Bronchial epithelial cell (primary cell): ENCODE data around the gene ASAP3. TPM values are rescaled to one million over a fixed set of nuclear protein-coding genes. Genes with fewer than 3 reads are reported as not detected.

Experiments
- DNase-seq: peaks from one replicate; pipeline ENCODE4 v3.0.0-alpha.2; 2010; ENCODE audit warnings: low read depth
- FAIRE-seq: peaks from 2 replicates; lab custom pipeline; 2011; peaks lifted over from hg19 to GRCh38; lab: Jason Lieb, UNC
- H3K27me3 ChIP-seq: 2 replicates; pipeline ENCODE4 v1.5.1; 2011; ENCODE audit warnings: low read length; ENCODE audit not compliant: control insufficient read depth, insufficient read depth
- H3K36me3 ChIP-seq: 2 replicates; pipeline ENCODE4 v1.5.1; 2011; ENCODE audit warnings: low read length; ENCODE audit not compliant: control insufficient read depth, insufficient read depth
- H3K4me3 ChIP-seq: 2 replicates; pipeline ENCODE4 v1.5.1; 2011; ENCODE audit warnings: mild to moderate bottlenecking, low read depth, low read length, control low read depth
- CTCF ChIP-seq: IDR thresholded peaks from 2 replicates; pipeline ENCODE4 v1.5.1; 2011; ENCODE audit warnings: mild to moderate bottlenecking, moderate library complexity, low read length, control low read depth, inconsistent platforms; ENCODE audit not compliant: insufficient read depth, severe bottlenecking
- total RNA-seq: library from RNA; depleted of rRNA; stranded (reverse); fragments of >200 nt; gene quantifications from 2 replicates; pipeline ENCODE4 v1.2.1, GENCODE V29; 2014

Gene ASAP3
- total RNA-seq, 1 donor from 2014 or later = 1.8 TPM

- Histone ChIP-seq H3K27me3 (no peaks in the 10 kb centered on the region), H3K36me3 (no peaks in the 10 kb centered on the region), H3K4me3 (no peak overlapping the region)
- no peak for TF ChIP-seq CTCF
- FAIRE-seq (no peak), DNase-seq (no peak)
Observed at GRCh38 chr1:23405946-23406345, 78.0 kb downstream of the ASAP3 start.

DNA sequence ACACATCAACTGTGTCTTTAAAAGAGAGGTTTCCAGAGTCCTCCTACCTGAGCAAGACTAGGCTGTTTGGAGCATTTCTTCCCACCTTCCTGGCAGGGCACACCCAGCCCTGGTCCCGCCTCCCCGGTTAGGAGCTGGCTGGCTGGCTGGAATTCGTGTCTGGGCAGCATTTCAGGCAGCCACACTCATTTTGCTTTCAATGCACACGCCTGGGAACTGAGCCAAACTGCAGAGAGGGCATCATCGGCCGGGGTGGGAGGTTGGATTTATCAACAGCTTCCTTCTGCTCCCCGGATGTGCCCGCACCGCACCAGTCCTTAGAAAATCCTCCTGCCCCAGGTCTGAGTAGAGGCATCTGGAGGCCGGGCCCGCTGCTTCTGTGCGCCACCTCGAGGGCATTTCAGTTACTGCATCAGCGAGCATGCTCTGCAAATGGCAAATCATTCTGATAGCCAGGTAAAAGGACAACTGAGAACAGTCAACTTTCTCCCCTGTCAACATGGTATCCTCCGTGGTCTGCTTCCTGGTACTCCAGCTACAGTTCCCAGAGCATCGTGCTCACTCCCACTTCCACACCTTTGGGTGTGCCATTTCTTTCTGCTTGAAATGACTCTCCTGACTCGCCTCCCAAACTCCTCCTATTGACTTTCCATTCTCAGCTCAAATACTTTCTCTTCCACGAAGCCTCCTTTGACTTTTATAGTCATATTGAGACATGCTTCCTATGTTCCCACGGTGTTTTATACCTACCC, 80.1 kb downstream of the ASAP3 start:
- Histone ChIP-seq H3K27me3 (no peaks in the 10 kb centered on the region), H3K36me3 (no peaks in the 10 kb centered on the region), H3K4me3 (no peak overlapping the region)
- TF ChIP-seq CTCF = peak; percentile 93
- DNase-seq (peak; percentile 98), FAIRE-seq (peak; percentile 92)

DNA sequence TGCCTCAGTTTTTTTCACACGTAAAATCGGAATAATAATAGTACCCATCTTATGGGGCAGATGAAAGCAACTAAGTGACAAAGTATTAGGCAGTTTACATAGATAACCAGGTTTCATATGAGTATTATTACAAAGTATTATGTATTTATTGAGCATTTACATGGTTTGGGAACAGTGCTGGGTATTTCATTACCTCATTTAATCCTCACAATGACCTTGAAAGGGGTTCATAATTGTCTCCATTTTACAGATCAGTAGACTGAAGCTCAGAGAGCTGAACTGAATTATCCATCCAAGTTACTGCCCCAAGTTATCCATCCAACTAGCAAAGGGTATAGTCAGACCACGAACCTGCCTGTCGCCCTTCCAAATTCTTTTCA, 80.6 kb downstream of the ASAP3 start:
- FAIRE-seq (no peak), DNase-seq (no peak)
- Histone ChIP-seq H3K36me3 (no peaks in the 10 kb centered on the region), H3K27me3 (no peaks in the 10 kb centered on the region), H3K4me3 (no peak overlapping the region)
- no peak for TF ChIP-seq CTCF

DNA sequence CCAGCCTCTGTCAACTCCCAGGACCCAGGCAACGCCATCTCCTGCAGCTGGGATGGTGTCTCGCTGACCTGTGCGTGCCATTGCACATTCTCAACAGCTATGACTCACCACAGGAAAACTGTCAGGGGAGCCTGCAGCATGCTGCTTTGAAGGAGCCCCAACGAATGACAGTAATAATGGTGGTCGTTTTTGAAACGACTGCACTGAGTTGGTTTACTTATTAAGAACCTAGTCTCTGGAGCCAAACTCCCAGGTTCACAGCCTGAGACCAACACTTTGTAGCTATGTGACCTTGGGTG, 81.0 kb downstream of the ASAP3 start:
- FAIRE-seq (no peak), DNase-seq (peak; percentile 85)
- Histone ChIP-seq H3K36me3 (no peaks in the 10 kb centered on the region), H3K27me3 (no peaks in the 10 kb centered on the region), H3K4me3 (no peak overlapping the region)
- TF ChIP-seq CTCF = no peak

GRCh38 chr1:23402286-23403037, 81.5 kb downstream of the ASAP3 start:
- Histone ChIP-seq H3K4me3 (no peak overlapping the region), H3K36me3 (no peaks in the 10 kb centered on the region), H3K27me3 (no peaks in the 10 kb centered on the region)
- DNase-seq (peak; percentile 64), FAIRE-seq (no peak)
- no peak for TF ChIP-seq CTCF

- DNase-seq (no peak), FAIRE-seq (no peak)
- no peak for TF ChIP-seq CTCF
Observed at GRCh38 chr1:23401313-23401712, 82.7 kb downstream of the ASAP3 start.

More at GRCh38 chr1:23401313-23401712, 82.7 kb downstream of the ASAP3 start:
- Histone ChIP-seq H3K4me3 (no peak overlapping the region), H3K36me3 (no peaks in the 10 kb centered on the region), H3K27me3 (no peaks in the 10 kb centered on the region)
